NB4 (cell line): ENCODE data around the gene SCD5.

Experiments used
- MYC ChIP-seq: IDR thresholded peaks from 2 replicates; pipeline ENCODE4 v1.6.1; 2011; ENCODE audit warnings: low read depth, low read length
- POLR2A ChIP-seq: IDR thresholded peaks from 2 replicates; pipeline ENCODE4 v1.6.1; 2011; ENCODE audit warnings: mild to moderate bottlenecking; ENCODE audit not compliant: insufficient read length; ENCODE audit errors: extremely low read depth
- TF ChIP-seq, protein P1 (sequence below): IDR thresholded peaks from one replicate; pipeline ENCODE4 v1.5.1; 2012; ENCODE audit warnings: low read depth, low read length
- TF ChIP-seq, protein P2 (sequence below): IDR thresholded peaks from 2 replicates; pipeline ENCODE4 v1.6.1; 2011; ENCODE audit warnings: low read depth, low read length

GRCh38 chr4:82753725-82754410 lies 44.7 kb downstream of the SCD5 start:
- no peak for TF ChIP-seq POLR2A
- TF ChIP-seq, protein P1, sequence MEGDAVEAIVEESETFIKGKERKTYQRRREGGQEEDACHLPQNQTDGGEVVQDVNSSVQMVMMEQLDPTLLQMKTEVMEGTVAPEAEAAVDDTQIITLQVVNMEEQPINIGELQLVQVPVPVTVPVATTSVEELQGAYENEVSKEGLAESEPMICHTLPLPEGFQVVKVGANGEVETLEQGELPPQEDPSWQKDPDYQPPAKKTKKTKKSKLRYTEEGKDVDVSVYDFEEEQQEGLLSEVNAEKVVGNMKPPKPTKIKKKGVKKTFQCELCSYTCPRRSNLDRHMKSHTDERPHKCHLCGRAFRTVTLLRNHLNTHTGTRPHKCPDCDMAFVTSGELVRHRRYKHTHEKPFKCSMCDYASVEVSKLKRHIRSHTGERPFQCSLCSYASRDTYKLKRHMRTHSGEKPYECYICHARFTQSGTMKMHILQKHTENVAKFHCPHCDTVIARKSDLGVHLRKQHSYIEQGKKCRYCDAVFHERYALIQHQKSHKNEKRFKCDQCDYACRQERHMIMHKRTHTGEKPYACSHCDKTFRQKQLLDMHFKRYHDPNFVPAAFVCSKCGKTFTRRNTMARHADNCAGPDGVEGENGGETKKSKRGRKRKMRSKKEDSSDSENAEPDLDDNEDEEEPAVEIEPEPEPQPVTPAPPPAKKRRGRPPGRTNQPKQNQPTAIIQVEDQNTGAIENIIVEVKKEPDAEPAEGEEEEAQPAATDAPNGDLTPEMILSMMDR: no peak
- TF ChIP-seq, protein P2, sequence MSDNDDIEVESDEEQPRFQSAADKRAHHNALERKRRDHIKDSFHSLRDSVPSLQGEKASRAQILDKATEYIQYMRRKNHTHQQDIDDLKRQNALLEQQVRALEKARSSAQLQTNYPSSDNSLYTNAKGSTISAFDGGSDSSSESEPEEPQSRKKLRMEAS: no peak
- no peak for TF ChIP-seq MYC
